ENCODE results near the gene TMPRSS7.

TMPRSS7 gene

DNA sequence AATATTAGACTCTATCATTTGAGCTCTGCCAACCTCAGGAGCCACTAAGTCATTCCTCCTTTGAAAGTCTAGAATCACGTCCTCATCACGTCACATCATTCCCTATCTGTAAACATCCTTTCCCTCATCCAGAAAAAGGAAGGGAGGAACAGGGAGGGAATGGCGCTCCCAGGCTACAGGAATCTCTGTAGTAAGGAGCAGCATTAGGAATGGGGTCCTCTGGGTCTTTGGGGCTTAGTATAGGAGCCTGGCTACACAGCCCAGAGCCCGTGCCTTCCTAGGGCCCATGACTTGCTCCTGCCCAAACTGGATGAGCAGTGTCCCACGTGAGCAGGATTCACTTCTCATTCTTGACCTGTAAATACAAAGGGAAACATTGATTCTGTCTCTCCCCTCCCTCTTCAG is 34.2 kb upstream of the TMPRSS7 start:
- TF ChIP-seq, protein P1, sequence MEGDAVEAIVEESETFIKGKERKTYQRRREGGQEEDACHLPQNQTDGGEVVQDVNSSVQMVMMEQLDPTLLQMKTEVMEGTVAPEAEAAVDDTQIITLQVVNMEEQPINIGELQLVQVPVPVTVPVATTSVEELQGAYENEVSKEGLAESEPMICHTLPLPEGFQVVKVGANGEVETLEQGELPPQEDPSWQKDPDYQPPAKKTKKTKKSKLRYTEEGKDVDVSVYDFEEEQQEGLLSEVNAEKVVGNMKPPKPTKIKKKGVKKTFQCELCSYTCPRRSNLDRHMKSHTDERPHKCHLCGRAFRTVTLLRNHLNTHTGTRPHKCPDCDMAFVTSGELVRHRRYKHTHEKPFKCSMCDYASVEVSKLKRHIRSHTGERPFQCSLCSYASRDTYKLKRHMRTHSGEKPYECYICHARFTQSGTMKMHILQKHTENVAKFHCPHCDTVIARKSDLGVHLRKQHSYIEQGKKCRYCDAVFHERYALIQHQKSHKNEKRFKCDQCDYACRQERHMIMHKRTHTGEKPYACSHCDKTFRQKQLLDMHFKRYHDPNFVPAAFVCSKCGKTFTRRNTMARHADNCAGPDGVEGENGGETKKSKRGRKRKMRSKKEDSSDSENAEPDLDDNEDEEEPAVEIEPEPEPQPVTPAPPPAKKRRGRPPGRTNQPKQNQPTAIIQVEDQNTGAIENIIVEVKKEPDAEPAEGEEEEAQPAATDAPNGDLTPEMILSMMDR (IDR thresholded peaks at IDR 0.05; ENCODE audit: low read depth, low read length) = no peak
- DNase-seq (ENCODE audit: extremely low read depth, low read depth) = no peak

DNA sequence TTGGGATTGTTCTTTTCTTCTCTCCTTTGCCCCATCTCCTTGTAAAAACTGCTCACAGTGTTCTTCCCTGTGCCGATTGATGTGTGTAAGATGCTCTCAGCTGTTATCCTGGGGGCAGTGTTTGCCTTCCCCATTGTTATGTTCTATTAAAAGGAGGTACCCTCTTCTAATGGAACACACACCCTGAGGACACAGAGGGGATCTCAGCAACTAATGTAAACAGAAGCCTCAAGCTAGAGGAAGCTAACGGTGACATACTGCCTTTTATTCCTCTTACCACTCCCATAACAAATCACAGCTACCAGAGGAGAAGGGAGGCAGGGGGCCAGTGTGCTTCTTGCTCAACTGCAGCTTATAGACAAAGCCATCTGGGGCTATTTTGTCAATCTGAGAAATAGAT is 33.6 kb upstream of the TMPRSS7 start:
- no peak for DNase-seq (ENCODE audit: extremely low read depth, low read depth)

DNA sequence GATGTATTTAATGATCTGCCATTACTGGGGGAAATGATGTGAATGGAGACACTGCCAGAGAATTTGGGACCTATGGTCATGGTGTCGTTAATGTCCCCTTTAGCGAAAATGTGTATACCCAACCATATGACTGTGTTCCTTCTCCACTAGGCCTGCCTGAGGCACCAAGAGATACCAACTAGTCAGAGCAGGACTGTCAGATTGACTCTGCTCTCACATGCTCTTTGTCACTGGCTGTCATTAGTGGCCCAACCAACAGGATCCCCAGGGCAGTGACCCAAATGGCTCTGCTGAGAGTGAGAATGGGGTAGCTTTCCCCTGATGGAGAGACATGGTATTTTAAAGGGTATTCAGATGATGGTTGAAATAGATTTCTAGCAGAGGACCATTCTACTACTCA is 33.0 kb upstream of the TMPRSS7 start:
- no peak for DNase-seq (ENCODE audit: extremely low read depth, low read depth)
- TF ChIP-seq, protein P1 (IDR thresholded peaks at IDR 0.05; ENCODE audit: low read depth, low read length) = no peak

More for the DNA sequence above, 33.6 kb upstream of the TMPRSS7 start:
- TF ChIP-seq, protein P1 (IDR thresholded peaks at IDR 0.05; ENCODE audit: low read depth, low read length) = no peak

DNA sequence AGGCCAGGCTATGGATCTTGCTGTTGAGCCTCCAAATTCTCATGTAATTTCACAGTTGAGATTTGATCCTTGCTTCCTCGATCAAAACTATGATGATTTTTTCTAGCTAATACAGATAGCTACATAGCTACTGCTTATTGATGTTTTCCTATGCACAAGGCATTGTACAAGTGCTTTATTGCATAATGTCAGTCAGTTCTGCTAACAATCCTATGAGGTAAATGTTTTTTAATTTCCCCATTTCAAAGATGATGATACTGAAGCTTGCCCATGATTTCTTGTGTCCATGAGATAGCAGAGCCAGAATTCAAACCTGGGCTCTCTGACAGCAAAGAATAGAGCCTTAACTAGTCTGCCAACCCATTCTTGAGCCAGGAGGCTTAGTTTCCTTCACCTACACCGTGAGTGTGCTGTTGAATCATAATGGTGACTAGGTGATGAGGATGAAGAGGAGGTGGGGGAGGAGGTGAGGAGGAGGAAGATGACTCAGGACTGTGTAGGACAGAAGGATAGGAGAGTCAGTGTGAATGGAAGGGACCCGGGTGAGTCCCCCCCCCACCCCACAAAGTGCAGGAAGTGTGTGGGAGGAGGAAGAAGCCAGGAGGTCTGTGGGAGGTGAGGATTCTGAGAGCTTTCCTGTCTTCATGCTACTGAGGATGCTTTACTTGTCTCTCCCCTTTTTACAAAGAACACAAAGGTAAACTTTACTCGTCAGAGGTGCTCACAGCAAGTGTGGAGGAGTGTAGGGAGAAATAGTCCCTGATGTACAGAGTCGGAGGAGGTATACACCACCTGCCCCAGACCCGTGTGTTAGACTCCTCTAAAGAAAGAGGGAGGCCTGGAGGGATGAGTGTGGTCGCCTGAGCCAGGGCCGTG is 32.2 kb upstream of the TMPRSS7 start:
- TF ChIP-seq, protein P1 (IDR thresholded peaks at IDR 0.05; ENCODE audit: low read depth, low read length) = no peak
- DNase-seq (ENCODE audit: extremely low read depth, low read depth) = no peak

DNA sequence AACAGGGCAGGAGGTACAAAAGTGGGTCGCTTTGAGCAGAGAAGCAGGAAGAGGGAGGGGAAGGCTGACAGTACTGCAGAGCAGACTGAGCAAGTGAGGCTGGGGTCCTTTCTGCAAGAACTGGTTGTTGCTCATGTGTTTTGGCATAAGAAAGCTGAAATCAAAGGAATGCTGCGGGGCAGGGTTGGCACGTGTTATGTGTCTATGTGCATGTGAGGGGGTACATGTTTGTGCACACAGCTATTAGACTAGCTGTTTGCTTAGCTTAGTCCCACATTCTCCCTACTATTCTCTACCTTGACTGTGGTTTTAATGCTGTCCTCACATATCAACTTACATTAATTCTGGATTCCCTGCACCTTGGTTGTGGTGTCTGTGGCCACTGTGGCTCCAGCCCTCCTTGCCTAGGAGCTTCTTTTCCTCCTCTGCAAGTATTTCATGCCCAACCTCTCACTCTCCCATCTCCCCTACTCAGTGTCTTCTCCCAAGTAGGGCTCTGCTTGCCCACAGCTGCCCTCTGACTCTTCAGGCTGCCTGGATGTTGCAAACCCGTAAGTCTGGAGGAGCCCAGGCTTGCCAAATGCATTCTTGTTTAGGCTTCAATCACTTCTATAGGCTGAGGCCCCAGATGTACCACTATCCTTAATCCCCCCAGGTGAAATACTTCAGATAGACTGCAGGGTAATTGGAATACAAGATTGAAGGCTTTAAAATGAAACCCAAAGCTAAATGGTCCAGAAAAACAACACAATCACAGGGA is 31.0 kb upstream of the TMPRSS7 start:
- TF ChIP-seq, protein P1 (IDR thresholded peaks at IDR 0.05; ENCODE audit: low read depth, low read length) = no peak
- no peak for DNase-seq (ENCODE audit: extremely low read depth, low read depth)

DNA sequence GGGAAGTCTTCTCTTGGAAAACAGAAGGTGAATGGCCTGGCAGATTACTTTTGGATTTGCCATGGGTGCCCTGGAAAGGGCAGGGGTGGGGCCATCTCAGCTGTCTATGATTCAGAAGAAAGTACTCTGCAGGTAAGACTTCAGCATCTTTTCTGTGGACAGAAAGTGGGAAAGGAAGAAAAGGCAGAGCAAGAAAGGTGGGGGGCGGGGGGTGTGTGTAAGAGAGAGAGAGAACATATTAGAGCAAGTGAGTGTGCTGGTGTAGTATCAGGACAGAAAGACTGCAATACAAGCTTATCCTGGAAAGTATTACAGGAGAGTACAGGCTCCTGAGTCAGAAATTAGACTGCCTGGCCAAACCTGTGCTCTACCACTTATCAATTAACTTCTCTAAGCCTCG is 30.3 kb upstream of the TMPRSS7 start:
- DNase-seq (ENCODE audit: extremely low read depth, low read depth) = no peak
- TF ChIP-seq, protein P1 (IDR thresholded peaks at IDR 0.05; ENCODE audit: low read depth, low read length) = no peak

DNA sequence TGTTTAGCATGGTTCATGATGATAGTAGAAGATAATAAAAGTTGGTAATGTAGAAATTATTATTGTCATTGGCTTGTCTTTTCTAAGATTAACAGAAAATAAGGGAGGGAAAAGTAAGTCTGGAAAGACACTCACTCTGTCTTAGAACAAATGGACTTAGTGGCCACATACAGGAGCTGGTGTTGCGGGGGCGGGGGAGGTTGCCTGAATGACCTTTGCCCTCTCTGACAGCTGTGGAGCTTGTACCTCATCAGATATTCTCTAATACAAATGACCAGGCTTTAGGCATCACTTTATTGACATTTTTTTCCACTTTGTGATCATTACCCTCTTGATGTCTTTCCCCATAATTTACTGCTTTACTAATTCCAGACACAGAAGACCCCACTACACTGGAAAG is 29.9 kb upstream of the TMPRSS7 start:
- TF ChIP-seq, protein P1 (IDR thresholded peaks at IDR 0.05; ENCODE audit: low read depth, low read length) = no peak
- no peak for DNase-seq (ENCODE audit: extremely low read depth, low read depth)

Measured in AG09319 (cell line).